Measurements from ENCODE around the gene PYCARD.

DNA sequence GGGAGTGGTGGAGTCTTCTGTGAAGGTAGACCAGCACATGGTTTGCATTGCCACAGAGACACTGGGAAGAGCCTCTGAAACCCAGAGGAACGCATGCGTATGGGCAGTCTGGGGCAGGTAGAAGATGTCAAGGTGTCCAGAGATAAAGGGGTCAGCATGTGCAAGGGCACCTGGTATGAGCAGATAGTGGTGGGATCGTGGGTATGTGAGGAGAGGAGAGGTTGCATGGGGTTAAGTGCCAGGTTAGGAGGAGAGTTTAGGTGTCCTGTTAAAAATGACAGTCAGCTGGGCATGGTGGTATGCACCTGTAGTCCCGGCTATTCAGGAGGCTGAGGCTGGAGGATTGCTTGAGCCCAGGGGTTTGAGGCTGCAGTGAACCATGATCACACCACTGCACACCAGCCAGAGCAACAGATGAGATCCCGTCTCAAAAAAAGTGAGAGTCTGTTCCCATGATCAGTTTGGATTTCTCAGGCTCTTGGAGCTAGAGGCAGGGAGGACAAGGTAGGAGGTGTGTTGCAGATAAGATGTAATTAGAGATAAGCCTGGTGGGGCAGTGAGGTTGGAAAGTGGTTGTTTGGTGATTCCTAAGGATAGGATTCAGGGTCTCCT lies 3.0 kb downstream of the PYCARD start:
- TF ChIP-seq EZH2 (IDR thresholded peaks at IDR 0.05; ENCODE audit: insufficient read depth, poor library complexity, severe bottlenecking) (no peak), EZH2phosphoT487 (IDR thresholded peaks at IDR 0.05; ENCODE audit: insufficient read depth, low read depth) (no peak)

Measured in GM23248 (cell line).